SU-DHL-6 (cell line): ENCODE data around the gene KRTAP5-2.

Experiments
- H2AFZ ChIP-seq: fragments of 200-600 bp; sonication (generic); 2 replicates; pipeline ENCODE4 v1.6.1; 2014; ENCODE audit warnings: low read depth, mild to moderate bottlenecking, moderate library complexity, mixed read lengths, antibody characterized with exemption, low read length; ENCODE audit not compliant: severe bottlenecking
- H3F3A ChIP-seq: fragments of 200-600 bp; shearing (Covaris generic); 2 replicates; pipeline ENCODE4 v1.6.0; 2016; ENCODE audit warnings: antibody characterized with exemption, mild to moderate bottlenecking; ENCODE audit not compliant: insufficient read depth
- H3K27ac ChIP-seq: fragments of 200-600 bp; sonication (generic); 2 replicates; pipeline ENCODE4 v1.5.1; 2016; ENCODE audit warnings: low read depth, mild to moderate bottlenecking, low read length, moderate library complexity, mixed read lengths
- H3K27me3 ChIP-seq: fragments of 200-600 bp; sonication (generic), shearing (Covaris generic); 2 replicates; pipeline ENCODE4 v1.6.0; 2014; ENCODE audit warnings: mild to moderate bottlenecking, low read length
- H3K36me3 ChIP-seq: fragments of 200-600 bp; sonication (generic); 2 replicates; pipeline ENCODE4 v1.6.1; 2014; ENCODE audit warnings: mild to moderate bottlenecking, low read length, mixed read lengths
- H3K4me2 ChIP-seq: fragments of 300-600, 200-600 bp; shearing (Covaris generic), sonication (generic); 2 replicates; pipeline ENCODE4 v1.6.0; 2014; ENCODE audit warnings: low read length, low read depth, mild to moderate bottlenecking; ENCODE audit not compliant: poor library complexity, severe bottlenecking
- H3K4me3 ChIP-seq: fragments of 200-600 bp; sonication (generic); 2 replicates; pipeline ENCODE4 v1.5.1; 2014; ENCODE audit warnings: antibody characterized with exemption, low read length, mild to moderate bottlenecking, mixed read lengths; ENCODE audit not compliant: insufficient read depth, poor library complexity, severe bottlenecking
- H3K79me2 ChIP-seq: fragments of 200-600 bp; sonication (generic); 2 replicates; pipeline ENCODE4 v1.6.1; 2014; ENCODE audit warnings: mild to moderate bottlenecking, low read length, moderate library complexity; ENCODE audit not compliant: insufficient read depth
- H3K9ac ChIP-seq: fragments of 200-600 bp; sonication (generic); 2 replicates; pipeline ENCODE4 v1.7.0; 2014; ENCODE audit warnings: mild to moderate bottlenecking, low read length
- H3K9me2 ChIP-seq: fragments of 200-600 bp; sonication (generic); replicated peaks from 2 replicates; pipeline ENCODE4 v1.6.1; 2014; ENCODE audit warnings: low read length; ENCODE audit not compliant: insufficient read depth
- H3K9me3 ChIP-seq: fragments of 200-600 bp; sonication (generic); 2 replicates; pipeline ENCODE4 v1.6.1; 2014; ENCODE audit warnings: low read length, mixed read lengths; ENCODE audit not compliant: insufficient read depth
- H4K20me1 ChIP-seq: fragments of 200-600 bp; sonication (generic); 2 replicates; pipeline ENCODE4 v1.6.1; 2014; ENCODE audit warnings: low read depth, mild to moderate bottlenecking, antibody characterized with exemption, low read length, moderate library complexity, mixed read lengths
- CTCF ChIP-seq: fragments of 200-600 bp; sonication (generic); IDR thresholded peaks from one replicate; pipeline ENCODE4 v1.5.1; 2017; ENCODE audit warnings: antibody characterized with exemption, mild to moderate bottlenecking, low read length, moderate library complexity; ENCODE audit not compliant: insufficient read depth, poor library complexity, severe bottlenecking
- EZH2phosphoT487 ChIP-seq: fragments of 200-600 bp; sonication (generic), shearing (Covaris generic); conservative IDR thresholded peaks from 2 replicates; pipeline ENCODE4 v1.6.1; 2018; ENCODE audit warnings: mild to moderate bottlenecking, antibody characterized with exemption, low read length, moderate library complexity, mixed read lengths

Gene KRTAP5-2

DNA sequence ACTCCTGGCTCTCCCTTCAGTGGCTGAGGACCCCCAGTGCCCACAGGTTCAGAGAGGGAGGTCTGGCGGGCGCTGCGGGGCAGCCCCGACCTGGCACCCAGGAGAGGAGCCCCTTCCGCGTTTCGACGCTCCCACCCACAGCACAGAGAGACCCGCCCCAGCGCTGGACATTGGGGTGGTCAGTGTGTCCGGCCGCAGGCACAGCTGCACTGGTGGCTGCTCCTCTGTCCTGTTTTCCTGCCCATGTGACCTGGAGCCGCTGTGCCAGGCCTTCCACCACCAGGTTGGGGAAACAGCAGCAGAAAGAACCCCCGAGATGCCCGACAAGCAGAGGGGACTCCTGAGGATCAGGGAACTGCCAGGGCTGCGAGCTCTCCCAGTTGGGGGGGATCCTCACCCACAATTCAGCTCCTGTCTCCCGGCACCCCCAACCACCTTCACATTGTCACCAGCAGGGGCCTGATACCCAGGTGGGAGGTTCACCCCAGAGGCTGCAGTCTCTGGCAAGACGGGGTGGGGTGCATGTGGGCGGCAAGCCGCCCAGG, 45.1 kb upstream of the KRTAP5-2 start:
- H3K27me3 ChIP-seq = no peaks in the 10 kb centered on the region
- H3K4me3 ChIP-seq = no peak overlapping the region
- no peaks in the 10 kb centered on the region for H3K36me3 ChIP-seq
- H3K9me3 ChIP-seq = no peaks in the 10 kb centered on the region
- no peaks in the 10 kb centered on the region for H3K9me2 ChIP-seq
- no peak overlapping the region for H2AFZ ChIP-seq
- no peak overlapping the region for H3K27ac ChIP-seq
- no peak for TF ChIP-seq CTCF
- no peak for TF ChIP-seq EZH2phosphoT487
- no peak overlapping the region for H3K9ac ChIP-seq
- no peaks in the 10 kb centered on the region for H3K79me2 ChIP-seq
- H3F3A ChIP-seq = no peaks in the 10 kb centered on the region
- no peaks in the 10 kb centered on the region for H4K20me1 ChIP-seq
- no peak overlapping the region for H3K4me2 ChIP-seq

GRCh38 chr11:1642288-1643145, 44.4 kb upstream of the KRTAP5-2 start:
- Histone ChIP-seq H3K27ac (no peak overlapping the region), H4K20me1 (no peaks in the 10 kb centered on the region), H3K79me2 (no peaks in the 10 kb centered on the region), H3K27me3 (no peaks in the 10 kb centered on the region), H3K36me3 (no peaks in the 10 kb centered on the region), H3K4me2 (no peak overlapping the region), H3K9me3 (no peaks in the 10 kb centered on the region), H3K9ac (no peak overlapping the region), H3F3A (no peaks in the 10 kb centered on the region), H3K4me3 (no peak overlapping the region), H2AFZ (no peak overlapping the region), H3K9me2 (no peaks in the 10 kb centered on the region)
- TF ChIP-seq CTCF (no peak), EZH2phosphoT487 (no peak)

DNA sequence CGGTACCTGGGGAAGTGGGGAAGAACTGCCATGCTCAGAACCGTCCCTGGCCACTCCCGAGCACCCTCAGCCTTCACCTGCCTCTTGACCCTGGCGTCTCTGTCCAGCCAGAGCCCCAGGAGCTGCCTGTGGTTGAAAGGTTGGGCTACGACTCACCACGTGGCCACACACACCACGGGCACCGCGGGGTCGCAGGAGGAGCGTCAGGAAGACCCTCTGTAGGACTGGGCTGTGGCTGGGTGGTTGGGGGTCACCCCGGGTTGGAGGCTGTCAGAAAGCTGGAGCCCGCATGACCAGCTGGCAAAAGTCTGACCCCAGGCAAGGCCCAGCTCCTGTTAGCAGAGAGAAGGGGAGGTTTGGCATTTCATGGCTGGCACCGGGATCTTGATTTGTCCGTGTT, 43.0 kb upstream of the KRTAP5-2 start:
- Histone ChIP-seq H3K9me2 (no peaks in the 10 kb centered on the region), H3K36me3 (no peaks in the 10 kb centered on the region), H2AFZ (no peak overlapping the region), H3K4me2 (no peak overlapping the region), H3K27me3 (no peaks in the 10 kb centered on the region), H3K79me2 (no peaks in the 10 kb centered on the region), H3F3A (no peaks in the 10 kb centered on the region), H3K9ac (no peak overlapping the region), H3K9me3 (no peaks in the 10 kb centered on the region), H3K27ac (no peak overlapping the region), H4K20me1 (no peaks in the 10 kb centered on the region), H3K4me3 (no peak overlapping the region)
- TF ChIP-seq EZH2phosphoT487 (no peak), CTCF (no peak)
